K562 (cell line): Measurements from ENCODE around the gene VMP1. TPM values are rescaled to one million over a fixed set of nuclear protein-coding genes. Genes with fewer than 3 reads are reported as not detected.
A peak's percentile ranks its signal among the peaks of the same experiment; 100 is the strongest.

Experiments used
- BRF1 ChIP-seq: IDR thresholded peaks from 3 replicates; pipeline ENCODE4 v1.6.1; 2011; ENCODE audit warnings: borderline replicate concordance, mild to moderate bottlenecking; ENCODE audit not compliant: insufficient read length; ENCODE audit errors: extremely low read depth
- FOSL1 ChIP-seq: fragments of 200-800 bp; sonication (Bioruptor generic); conservative IDR thresholded peaks from 2 replicates; pipeline ENCODE4 v1.6.1; 2016; ENCODE audit warnings: missing genetic modification characterization, missing compliant biosample characterization
- GABPA ChIP-seq: fragments of 200-800 bp; sonication (Bioruptor generic); conservative IDR thresholded peaks from 2 replicates; pipeline ENCODE4 v1.6.1; 2016; ENCODE audit warnings: low read depth, missing genetic modification characterization, missing compliant biosample characterization
- HNRNPUL1 ChIP-seq: fragments of 200-400 bp; formaldehyde crosslinking; IDR thresholded peaks from 2 replicates; pipeline ENCODE4 v1.6.1; 2017; ENCODE audit warnings: low read length
- MECOM ChIP-seq: fragments of 250-450 bp; sonication (Bioruptor Pico); IDR thresholded peaks from 2 replicates; pipeline ENCODE4 v1.8.0; 2022; ENCODE audit warnings: inconsistent platforms
- NR4A1 ChIP-seq, 2 experiments: fragments of 250-450 bp in 1 of 2; fragments of 450-650 bp in 1 of 2; sonication (Bioruptor Pico) in 1 of 2; IDR thresholded peaks; 2 replicates each; pipeline versions ENCODE4 v1.4.0 to v1.6.1; 2016 to 2020; ENCODE audit warnings: mild to moderate bottlenecking in 2 of 2, missing compliant biosample characterization in 1 of 2, missing genetic modification characterization in 1 of 2, moderate library complexity in 1 of 2
- PBX2 ChIP-seq, 2 experiments: IDR thresholded peaks in 1 of 2; conservative IDR thresholded peaks in 1 of 2; 2 replicates each; pipeline ENCODE4 v1.6.1; 2016; ENCODE audit warnings: low read depth in 2 of 2, mild to moderate bottlenecking in 1 of 2, missing compliant biosample characterization in 1 of 2, missing genetic modification characterization in 1 of 2, moderate library complexity in 1 of 2
- PHB ChIP-seq: fragments of 250-450 bp; sonication (Bioruptor Pico); IDR thresholded peaks from 2 replicates; pipeline ENCODE4 v1.5.0; 2021
- PHB2 ChIP-seq: fragments of 450-650 bp; IDR thresholded peaks from 2 replicates; pipeline ENCODE4 v1.6.1; 2017; ENCODE audit warnings: low read depth
- RBBP5 ChIP-seq: fragments of 200-600 bp; sonication (generic); IDR thresholded peaks from 2 replicates; pipeline ENCODE4 v1.6.1; 2012; ENCODE audit warnings: borderline replicate concordance, mild to moderate bottlenecking, low read length, control low read depth, inconsistent platforms; ENCODE audit not compliant: insufficient read depth, poor library complexity, severe bottlenecking
- SMAD3 ChIP-seq: fragments of 450-650 bp; formaldehyde crosslinking; conservative IDR thresholded peaks from 2 replicates; pipeline ENCODE4 v1.4.0; 2020; ENCODE audit warnings: mild to moderate bottlenecking
- SMARCE1 ChIP-seq: fragments of 450-650 bp; IDR thresholded peaks from 2 replicates; pipeline ENCODE4 v1.7.1; 2016; ENCODE audit warnings: mild to moderate bottlenecking
- TAF9B ChIP-seq: fragments of 450-650 bp; IDR thresholded peaks from 2 replicates; pipeline ENCODE4 v1.6.1; 2018; ENCODE audit warnings: mild to moderate bottlenecking; ENCODE audit not compliant: partially characterized antibody
- XRCC5 ChIP-seq: fragments of 200-400 bp; formaldehyde crosslinking; IDR thresholded peaks from 2 replicates; pipeline ENCODE4 v1.6.1; 2017; ENCODE audit warnings: low read depth, mild to moderate bottlenecking, low read length
- ZNF197 ChIP-seq: fragments of 200-800 bp; sonication (Bioruptor generic); IDR thresholded peaks from 2 replicates; pipeline ENCODE4 v1.6.1; 2016; ENCODE audit warnings: low read depth, missing genetic modification characterization, missing compliant biosample characterization
- ZNF354B ChIP-seq: fragments of 250-450 bp; sonication (Bioruptor Pico); IDR thresholded peaks from 2 replicates; pipeline ENCODE4 v1.4.0; 2020
- polyA plus RNA-seq, 8 experiments: library from polyadenylated mRNA; depleted of rRNA in 4 of 8; stranded (reverse) in 5 of 8; unstranded in 3 of 8; fragments of >200 nt; fragmentation: Nextera tagmentation in 2 of 8; fragmentation: Illumina TruSeq in 1 of 8; extraction: Ambion mirVana in 2 of 8; extraction: Trizol in 1 of 8; gene quantifications; 2 replicates each; pipeline versions ENCODE4 v1.2.1 to v1.2.3, GENCODE V29; 2011 to 2014; ENCODE audit warnings: inconsistent platforms in 1 of 8, missing spikeins in 1 of 8
- total RNA-seq, 7 experiments: library from RNA; depleted of rRNA in 6 of 7; stranded (reverse); fragments of >200 nt in 6 of 7; fragmentation: Illumina TruSeq in 2 of 7; extraction: Trizol in 2 of 7; gene quantifications; 2 replicates each; pipeline versions ENCODE4 v1.2.1 to v1.2.3, GENCODE V29; 2011 to 2021; ENCODE audit warnings: low replicate concordance in 1 of 7
- TF ChIP-seq, protein P1 (sequence below): fragments of 250-450 bp; sonication (Bioruptor Pico); IDR thresholded peaks from 2 replicates; pipeline ENCODE4 v1.4.0; 2020; ENCODE audit warnings: borderline replicate concordance
- TF ChIP-seq, protein P2 (sequence below), 2 experiments: fragments of 450-650 bp in 1 of 2; sonication (generic) in 1 of 2; formaldehyde crosslinking; conservative IDR thresholded peaks; 2 replicates each; pipeline versions ENCODE4 v1.4.0 to v1.8.1; 2020 to 2022; ENCODE audit warnings: mild to moderate bottlenecking in 1 of 2, missing genetic modification reagents in 1 of 2
- TF ChIP-seq, protein P3 (sequence below): fragments of 450-650 bp; IDR thresholded peaks from 2 replicates; pipeline ENCODE4 v1.6.1; 2016; ENCODE audit warnings: mild to moderate bottlenecking

Gene VMP1
- total and polyA plus RNA-seq, 9 of the 15 experiments (the other 6 are each of a cell fraction or from before 2014, with no cell fraction given) = 123 to 304 (median 151) TPM

GRCh38 chr17:59753522-59754467, 46.3 kb downstream of the VMP1 start (continued):
- TF ChIP-seq HNRNPUL1 (no peak), PBX2 (CRISPR knock-in tag; IDR thresholded peaks at IDR 0.05; ENCODE audit: low read depth) (no peak), PBX2 (tag; conservative IDR thresholded peaks at IDR 0.05; ENCODE audit: low read depth) (peak; percentile 70), BRF1 (no peak), SMAD3 (CRISPR knock-in tag) (no peak), GABPA (0 out of 2 replicates have a peak, but pooled peaks have one; percentile 16), MECOM (no peak), SMARCE1 (no peak), PHB (CRISPR knock-in tag) (no peak), PHB2 (no peak), ZNF197 (0 out of 2 replicates have a peak, but pooled peaks have one; percentile 27), TAF9B (no peak), ZNF354B (CRISPR knock-in tag) (no peak), NR4A1 (CRISPR knock-in tag; IDR thresholded peaks at IDR 0.05) (no peak), NR4A1 (tag; IDR thresholded peaks at IDR 0.05) (no peak), RBBP5 (no peak), XRCC5 (no peak), FOSL1 (no peak)
- TF ChIP-seq, protein P1, sequence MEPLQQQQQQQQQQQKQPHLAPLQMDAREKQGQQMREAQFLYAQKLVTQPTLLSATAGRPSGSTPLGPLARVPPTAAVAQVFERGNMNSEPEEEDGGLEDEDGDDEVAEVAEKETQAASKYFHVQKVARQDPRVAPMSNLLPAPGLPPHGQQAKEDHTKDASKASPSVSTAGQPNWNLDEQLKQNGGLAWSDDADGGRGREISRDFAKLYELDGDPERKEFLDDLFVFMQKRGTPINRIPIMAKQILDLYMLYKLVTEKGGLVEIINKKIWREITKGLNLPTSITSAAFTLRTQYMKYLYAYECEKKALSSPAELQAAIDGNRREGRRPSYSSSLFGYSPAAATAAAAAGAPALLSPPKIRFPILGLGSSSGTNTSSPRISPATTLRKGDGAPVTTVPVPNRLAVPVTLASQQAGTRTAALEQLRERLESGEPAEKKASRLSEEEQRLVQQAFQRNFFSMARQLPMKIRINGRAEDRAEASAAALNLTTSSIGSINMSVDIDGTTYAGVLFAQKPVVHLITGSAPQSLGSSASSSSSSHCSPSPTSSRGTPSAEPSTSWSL (CRISPR knock-in tag) = no peak
- TF ChIP-seq, protein P2, sequence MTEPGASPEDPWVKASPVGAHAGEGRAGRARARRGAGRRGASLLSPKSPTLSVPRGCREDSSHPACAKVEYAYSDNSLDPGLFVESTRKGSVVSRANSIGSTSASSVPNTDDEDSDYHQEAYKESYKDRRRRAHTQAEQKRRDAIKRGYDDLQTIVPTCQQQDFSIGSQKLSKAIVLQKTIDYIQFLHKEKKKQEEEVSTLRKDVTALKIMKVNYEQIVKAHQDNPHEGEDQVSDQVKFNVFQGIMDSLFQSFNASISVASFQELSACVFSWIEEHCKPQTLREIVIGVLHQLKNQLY (CRISPR knock-in tag; conservative IDR thresholded peaks at IDR 0.05) = no peak
- TF ChIP-seq, protein P3, sequence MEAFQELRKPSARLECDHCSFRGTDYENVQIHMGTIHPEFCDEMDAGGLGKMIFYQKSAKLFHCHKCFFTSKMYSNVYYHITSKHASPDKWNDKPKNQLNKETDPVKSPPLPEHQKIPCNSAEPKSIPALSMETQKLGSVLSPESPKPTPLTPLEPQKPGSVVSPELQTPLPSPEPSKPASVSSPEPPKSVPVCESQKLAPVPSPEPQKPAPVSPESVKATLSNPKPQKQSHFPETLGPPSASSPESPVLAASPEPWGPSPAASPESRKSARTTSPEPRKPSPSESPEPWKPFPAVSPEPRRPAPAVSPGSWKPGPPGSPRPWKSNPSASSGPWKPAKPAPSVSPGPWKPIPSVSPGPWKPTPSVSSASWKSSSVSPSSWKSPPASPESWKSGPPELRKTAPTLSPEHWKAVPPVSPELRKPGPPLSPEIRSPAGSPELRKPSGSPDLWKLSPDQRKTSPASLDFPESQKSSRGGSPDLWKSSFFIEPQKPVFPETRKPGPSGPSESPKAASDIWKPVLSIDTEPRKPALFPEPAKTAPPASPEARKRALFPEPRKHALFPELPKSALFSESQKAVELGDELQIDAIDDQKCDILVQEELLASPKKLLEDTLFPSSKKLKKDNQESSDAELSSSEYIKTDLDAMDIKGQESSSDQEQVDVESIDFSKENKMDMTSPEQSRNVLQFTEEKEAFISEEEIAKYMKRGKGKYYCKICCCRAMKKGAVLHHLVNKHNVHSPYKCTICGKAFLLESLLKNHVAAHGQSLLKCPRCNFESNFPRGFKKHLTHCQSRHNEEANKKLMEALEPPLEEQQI = no peak
